Measurements from ENCODE around the gene TRAPPC14.
A peak's percentile ranks its signal among the peaks of the same experiment; 100 is the strongest.

TRAPPC14 gene

GRCh38 chr7:100122568-100122967 is 36.0 kb downstream of the TRAPPC14 start:
- no peak for DNase-seq

DNA sequence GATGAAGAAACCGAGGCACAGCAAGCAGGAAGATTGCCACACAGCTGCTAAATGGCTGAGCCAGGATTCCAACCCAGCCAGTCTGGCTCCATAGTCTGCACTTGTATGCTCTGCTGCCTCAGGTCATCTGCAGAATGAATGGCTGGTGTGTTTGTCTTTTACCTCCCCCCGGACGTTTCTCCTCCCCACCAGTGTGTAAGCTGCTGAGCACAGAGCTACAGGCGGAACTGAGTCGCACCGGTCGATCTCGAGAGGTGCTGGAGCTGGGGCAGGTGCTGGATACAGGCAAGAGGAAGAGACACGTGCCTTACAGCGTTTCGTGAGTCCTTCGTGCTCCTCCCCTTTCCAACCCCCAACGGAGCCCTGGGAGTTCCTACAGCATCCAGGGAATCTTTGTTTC is 36.5 kb downstream of the TRAPPC14 start:
- DNase-seq, result no peak

- DNase-seq, result no peak
These were observed 37.8 kb downstream of the TRAPPC14 start for GRCh38 chr7:100120733-100121036.

GRCh38 chr7:100119970-100120732 is 38.4 kb downstream of the TRAPPC14 start:
- peak; percentile 83 for DNase-seq

GRCh38 chr7:100119072-100119969 is 39.2 kb downstream of the TRAPPC14 start, which contains the start of the genes CNPY4 and TAF6:
Gene CNPY4 (plus strand): TSS chr7:100119634. CDS start chr7:100119745, 111 bp downstream.
Gene TAF6 (minus strand): TSS chr7:100119358. CDS start chr7:100114209, 5,149 bp downstream.
- peak; percentile 96 for DNase-seq

DNA sequence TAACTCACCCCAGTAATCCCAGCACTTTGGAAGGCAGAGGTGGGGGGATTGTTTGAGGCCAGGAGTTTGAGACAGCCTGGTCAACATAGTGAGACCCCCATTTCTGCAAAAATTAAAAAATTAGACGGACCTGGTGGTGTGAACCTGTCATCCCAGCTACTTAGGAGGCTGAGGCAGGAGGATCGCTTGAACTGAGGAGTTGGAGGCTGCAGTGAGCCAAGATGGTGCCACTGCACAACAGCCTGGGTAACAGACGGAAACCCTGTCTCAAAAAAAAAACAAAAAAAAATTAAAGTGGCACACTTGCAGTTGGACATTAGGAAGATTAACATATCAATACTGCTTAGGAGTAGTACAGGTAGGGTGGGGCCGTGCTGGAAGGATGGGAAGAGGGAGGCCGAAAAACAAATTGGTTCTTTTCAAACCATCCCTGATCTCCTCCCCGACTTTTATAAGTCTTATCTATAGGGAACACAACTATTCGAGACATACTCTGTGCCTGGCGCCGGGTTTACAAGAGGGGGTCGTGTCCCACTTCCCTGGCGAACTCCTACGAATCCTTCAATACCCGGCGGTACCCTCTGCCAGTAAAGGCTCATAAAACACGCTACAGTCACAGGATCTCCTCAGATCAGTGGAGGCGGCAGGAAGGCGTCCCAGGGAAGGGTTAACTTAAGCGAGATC is 40.0 kb downstream of the TRAPPC14 start:
- DNase-seq, result no peak

DNA sequence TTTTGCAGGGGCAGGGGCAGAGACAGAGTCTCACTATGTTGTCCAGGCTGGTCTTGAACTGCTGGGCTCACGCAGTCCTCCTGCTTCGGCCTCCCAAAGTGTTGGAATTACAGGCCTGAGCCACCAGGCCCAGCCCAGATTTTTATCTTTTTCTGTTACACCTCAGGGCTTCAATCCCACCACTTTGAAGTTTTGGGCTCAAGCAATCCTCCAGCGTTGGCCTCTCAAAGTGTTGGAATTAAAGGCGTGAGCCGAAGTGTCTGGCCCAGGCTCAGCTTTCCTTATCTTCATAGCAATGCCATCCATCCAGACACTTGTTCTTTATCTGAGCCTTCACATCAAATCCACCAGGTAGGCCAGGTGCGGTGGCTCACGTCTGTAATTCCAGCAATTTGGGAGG is 43.5 kb downstream of the TRAPPC14 start:
- no peak for DNase-seq

DNA sequence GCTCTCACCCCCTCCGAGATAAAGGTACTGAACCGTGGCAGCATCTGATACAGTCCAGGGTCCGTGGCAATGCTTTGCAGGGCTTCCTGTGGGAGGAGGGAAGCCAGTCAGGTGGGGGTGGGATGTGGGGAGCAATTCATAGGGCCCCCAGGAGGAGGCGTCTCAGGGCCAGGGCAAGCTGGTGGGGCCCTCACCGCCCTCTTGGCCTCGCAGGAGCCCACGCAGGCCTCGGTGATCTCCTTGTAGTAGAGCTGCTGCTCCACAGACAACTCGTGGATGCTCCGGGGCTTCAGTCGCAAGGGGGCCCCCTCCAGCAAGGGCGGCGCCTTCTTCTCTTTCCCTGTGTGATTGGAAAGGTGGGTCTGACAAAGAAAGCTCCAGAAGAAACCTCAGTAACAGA is 46.6 kb downstream of the TRAPPC14 start:
- DNase-seq, result no peak

DNA sequence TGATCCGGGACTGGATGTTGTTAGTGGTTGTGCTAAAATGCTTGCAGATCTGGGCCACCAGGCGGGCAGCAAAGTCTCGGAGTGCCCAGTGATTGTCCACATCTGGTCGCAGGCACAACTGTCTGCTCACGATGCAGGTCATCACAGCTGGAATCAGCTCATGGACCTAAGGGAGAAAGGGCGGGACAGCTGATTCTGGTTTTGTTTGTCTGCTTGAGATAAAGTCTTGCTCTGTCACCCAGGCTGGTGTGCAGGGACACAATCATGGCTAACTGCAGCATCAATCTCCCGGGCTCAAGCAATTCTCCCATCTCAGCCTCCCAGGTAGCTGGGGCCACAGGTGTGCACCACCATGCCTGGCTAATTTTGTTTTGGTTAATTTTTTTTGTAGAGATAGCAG is 47.4 kb downstream of the TRAPPC14 start:
- DNase-seq, result no peak

DNA sequence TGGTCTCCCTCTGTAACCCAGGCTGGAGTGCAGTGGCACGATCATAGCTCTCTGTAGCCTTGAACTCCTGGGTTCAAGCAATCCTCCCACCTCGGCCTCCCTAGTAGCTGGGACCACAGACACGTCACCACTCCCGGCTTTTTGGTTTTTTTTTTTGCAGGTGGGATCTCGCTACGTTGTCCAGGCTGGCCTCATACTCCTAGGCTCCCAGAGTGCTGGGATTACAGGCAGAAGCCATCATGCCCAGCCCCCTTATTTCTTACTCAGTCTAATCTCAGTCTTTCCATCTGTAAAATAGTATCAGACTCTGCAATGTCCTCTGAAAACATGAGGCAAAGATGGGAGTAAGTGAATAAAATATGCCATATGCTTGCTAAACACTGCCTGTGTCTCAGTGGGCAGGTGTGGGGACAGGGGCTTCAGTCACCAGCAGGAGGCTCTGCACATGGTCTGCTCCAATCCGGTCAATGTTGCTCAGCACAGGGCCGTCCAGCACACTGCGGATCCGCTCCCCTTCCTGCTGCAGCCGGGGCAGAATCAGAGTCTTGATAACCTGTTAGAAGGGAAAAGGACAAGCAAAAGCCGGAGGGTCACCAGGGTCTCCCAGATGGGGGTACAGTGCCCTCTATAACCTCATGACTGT is 48.9 kb downstream of the TRAPPC14 start:
- DNase-seq, result no peak

DNA sequence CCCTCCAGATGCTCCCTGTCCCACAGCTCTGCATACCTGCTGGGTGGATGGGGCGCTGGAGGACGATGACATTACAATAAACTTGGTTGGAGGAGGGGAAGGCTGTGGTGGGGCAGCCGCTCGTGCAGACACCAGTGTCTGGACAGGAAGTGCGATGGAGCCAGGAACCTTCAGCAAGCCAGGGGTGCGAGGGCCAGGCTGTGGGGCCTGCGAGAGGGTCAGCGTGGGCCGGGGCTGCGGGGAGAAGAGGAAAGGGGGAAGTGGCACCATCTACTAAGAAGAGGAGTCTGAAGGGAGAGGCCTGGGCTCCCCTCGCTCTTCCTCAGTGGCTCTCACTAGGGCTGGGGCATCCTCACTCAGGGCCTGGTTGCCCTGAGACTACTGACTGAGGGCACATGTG is 50.6 kb downstream of the TRAPPC14 start:
- no peak for DNase-seq

DNA sequence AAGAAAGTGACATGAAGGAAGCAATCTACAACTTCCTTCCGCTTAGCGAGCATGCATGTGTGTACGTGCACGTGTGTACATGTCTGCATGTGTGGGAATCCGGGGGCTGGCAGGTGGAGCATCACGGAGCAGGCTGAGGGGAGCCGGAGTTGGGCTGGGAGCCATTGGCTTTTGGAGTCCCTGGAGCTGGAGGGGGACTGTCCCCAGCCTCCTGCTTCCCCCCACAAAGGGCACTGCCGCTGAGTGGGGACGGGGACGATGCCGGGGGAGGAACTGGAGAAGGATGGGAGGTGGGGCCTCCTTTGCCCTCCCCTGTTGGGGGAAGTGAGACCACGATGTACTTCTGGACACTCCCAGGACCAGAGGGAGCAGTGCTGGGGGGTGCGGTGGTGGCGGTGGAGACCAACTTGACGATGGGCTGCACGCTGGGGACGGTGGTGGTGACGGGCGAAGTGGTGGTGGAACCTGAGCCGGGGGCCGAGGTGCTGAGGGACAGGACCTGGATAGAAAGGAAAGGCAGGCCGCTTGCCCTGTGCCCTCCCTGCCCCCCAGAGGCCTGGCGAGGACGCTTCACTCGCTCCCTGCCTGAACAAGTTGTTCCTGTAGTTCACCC is 51.3 kb downstream of the TRAPPC14 start:
- DNase-seq, result no peak

- no peak for DNase-seq
These were observed 51.9 kb downstream of the TRAPPC14 start for GRCh38 chr7:100106633-100107032.

DNA sequence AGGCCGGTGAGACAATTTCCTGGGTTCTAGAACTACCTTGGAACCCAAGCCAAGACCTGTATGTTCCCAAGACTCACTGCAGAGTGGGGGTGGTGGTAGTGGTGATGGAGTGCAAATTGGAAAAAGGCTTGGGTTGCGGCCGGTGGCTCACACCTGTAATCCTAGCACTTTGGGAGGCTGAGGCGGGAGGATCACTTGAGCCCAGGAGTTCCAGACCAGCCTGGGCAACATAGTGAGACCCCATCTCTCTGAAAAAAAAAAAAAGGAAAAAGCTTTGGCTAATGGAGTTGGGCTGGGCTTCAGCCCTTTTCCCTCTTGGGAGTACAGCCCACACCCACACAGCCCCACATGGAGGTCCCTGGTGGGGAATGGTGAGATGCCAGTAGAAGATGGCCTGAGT is 53.0 kb downstream of the TRAPPC14 start:
- no peak for DNase-seq

Measured in left hindlimb (tissue), 1 donor.